GM23248 (cell line): ENCODE results near the gene RINL.

Source experiments
- EZH2 ChIP-seq: fragments of 200-600 bp; sonication (generic); IDR thresholded peaks from 2 replicates; pipeline ENCODE4 v1.6.1; 2018; ENCODE audit warnings: antibody characterized with exemption, mild to moderate bottlenecking; ENCODE audit not compliant: insufficient read depth, poor library complexity, severe bottlenecking
- EZH2phosphoT487 ChIP-seq: fragments of 200-600 bp; sonication (generic); IDR thresholded peaks from 2 replicates; pipeline ENCODE4 v1.6.1; 2018; ENCODE audit warnings: antibody characterized with exemption, moderate library complexity, mild to moderate bottlenecking, low read depth; ENCODE audit not compliant: insufficient read depth

DNA sequence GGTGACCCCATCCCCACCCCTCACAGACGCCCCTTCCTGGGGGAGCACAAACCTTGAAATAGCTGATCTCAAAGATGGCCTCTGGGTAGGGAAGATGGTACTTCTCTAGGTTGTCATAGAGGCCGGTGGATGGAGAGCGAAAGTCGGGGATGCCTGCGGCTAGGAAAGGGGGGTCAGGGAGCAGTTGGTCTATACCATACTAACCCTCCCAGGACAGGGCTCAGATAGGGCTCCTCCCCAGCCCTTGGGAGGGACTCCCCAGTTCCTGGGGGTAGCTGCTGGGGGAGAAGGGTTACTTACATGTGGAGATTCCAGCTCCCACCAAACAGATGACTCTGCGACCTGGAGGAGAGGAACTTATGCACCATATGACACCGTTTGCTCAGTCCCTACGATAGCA, 11.7 kb upstream of the RINL start:
- TF ChIP-seq EZH2 (no peak), EZH2phosphoT487 (no peak)
